H9 (cell line): ENCODE data around the gene SCAMP3. TPM values are rescaled to one million over a fixed set of nuclear protein-coding genes. Genes with fewer than 3 reads are reported as not detected.

Source experiments
- DNase-seq: peaks from one replicate; pipeline ENCODE4 v3.0.0-alpha.2; 2017
- H2AFZ ChIP-seq: one replicate; pipeline ENCODE4 v1.6.1; 2013; ENCODE audit warnings: mild to moderate bottlenecking, low read length, control low read depth, moderate library complexity
- H2AK5ac ChIP-seq: 2 replicates; pipeline ENCODE4 v1.6.1; 2013; ENCODE audit warnings: low read length, control low read depth, mixed read lengths; ENCODE audit not compliant: insufficient read length
- H2BK120ac ChIP-seq: one replicate; pipeline ENCODE4 v1.6.1; 2013; ENCODE audit warnings: low read depth, mild to moderate bottlenecking, low read length, control low read depth, inconsistent platforms; ENCODE audit not compliant: poor library complexity, severe bottlenecking
- H2BK12ac ChIP-seq: 2 replicates; pipeline ENCODE4 v1.6.1; 2013; ENCODE audit warnings: low read length, control low read depth, mixed read lengths, low read depth; ENCODE audit not compliant: insufficient read length
- H2BK15ac ChIP-seq: 2 replicates; pipeline ENCODE4 v1.6.1; 2013; ENCODE audit warnings: low read depth, low read length, control low read depth
- H2BK20ac ChIP-seq: one replicate; pipeline ENCODE4 v1.6.1; 2013; ENCODE audit warnings: low read depth, mild to moderate bottlenecking, low read length, control low read depth, inconsistent platforms; ENCODE audit not compliant: poor library complexity, severe bottlenecking
- H2BK5ac ChIP-seq: 2 replicates; pipeline ENCODE4 v1.6.1; 2013; ENCODE audit warnings: low read length, control low read depth, mixed read lengths; ENCODE audit not compliant: insufficient read length
- H3K14ac ChIP-seq: 2 replicates; pipeline ENCODE4 v1.6.1; 2013; ENCODE audit warnings: low read length, control low read depth; ENCODE audit not compliant: insufficient read depth
- H3K18ac ChIP-seq: 2 replicates; pipeline ENCODE4 v1.6.1; 2013; ENCODE audit warnings: low read depth, mild to moderate bottlenecking, mixed read lengths, low read length, control low read depth; ENCODE audit not compliant: insufficient read length
- H3K23ac ChIP-seq: 2 replicates; pipeline ENCODE4 v1.6.1; 2013; ENCODE audit warnings: low read length, control low read depth, mixed read lengths, low read depth; ENCODE audit not compliant: insufficient read length
- H3K23me2 ChIP-seq: 2 replicates; pipeline ENCODE4 v1.6.1; 2013; ENCODE audit warnings: low read depth, mild to moderate bottlenecking, mixed read lengths, low read length, control low read depth; ENCODE audit not compliant: insufficient read length, poor library complexity, severe bottlenecking
- H3K27ac ChIP-seq: 2 replicates; pipeline ENCODE4 v1.5.1; 2013; ENCODE audit warnings: low read length, control low read depth, mixed read lengths, low read depth; ENCODE audit not compliant: insufficient read length
- H3K27me3 ChIP-seq: 2 replicates; pipeline ENCODE4 v1.6.1; 2013; ENCODE audit warnings: low read length, control low read depth, inconsistent platforms; ENCODE audit not compliant: insufficient read depth
- H3K4ac ChIP-seq: 2 replicates; pipeline ENCODE4 v1.6.1; 2013; ENCODE audit warnings: low read depth, mild to moderate bottlenecking, control low read depth, inconsistent platforms, low read length, moderate library complexity
- H3K4me1 ChIP-seq: 2 replicates; pipeline ENCODE4 v1.6.1; 2013; ENCODE audit warnings: low read length, control low read depth, inconsistent platforms; ENCODE audit not compliant: insufficient read depth
- H3K4me2 ChIP-seq: 2 replicates; pipeline ENCODE4 v1.6.1; 2013; ENCODE audit warnings: low read length, control low read depth, mixed read lengths; ENCODE audit not compliant: insufficient read length, insufficient read depth
- H3K56ac ChIP-seq: 2 replicates; pipeline ENCODE4 v1.6.1; 2013; ENCODE audit warnings: low read depth, mild to moderate bottlenecking, mixed read lengths, low read length, control low read depth; ENCODE audit not compliant: insufficient read length
- H3K79me1 ChIP-seq: 2 replicates; pipeline ENCODE4 v1.6.1; 2013; ENCODE audit warnings: low read depth, mild to moderate bottlenecking, moderate library complexity, low read length, control low read depth, inconsistent platforms; ENCODE audit not compliant: insufficient read depth, poor library complexity, severe bottlenecking
- H3K79me2 ChIP-seq: 2 replicates; pipeline ENCODE4 v1.6.1; 2013; ENCODE audit warnings: low read length, control low read depth, inconsistent platforms; ENCODE audit not compliant: insufficient read depth
- H3K9ac ChIP-seq: 2 replicates; pipeline ENCODE4 v1.6.1; 2013; ENCODE audit warnings: low read length, control low read depth, mixed read lengths; ENCODE audit not compliant: insufficient read length; ENCODE audit errors: extremely low read depth
- H3K9me3 ChIP-seq: one replicate; pipeline ENCODE4 v1.6.1; 2013; ENCODE audit warnings: low read depth, low read length, inconsistent platforms; ENCODE audit not compliant: control insufficient read depth
- H3T11ph ChIP-seq: one replicate; pipeline ENCODE4 v1.6.1; 2013; ENCODE audit warnings: mild to moderate bottlenecking, low read length, control low read depth, inconsistent platforms
- H4K20me1 ChIP-seq: one replicate; pipeline ENCODE4 v1.6.1; 2013; ENCODE audit not compliant: control insufficient read depth, insufficient read length, insufficient read depth
- H4K5ac ChIP-seq: 2 replicates; pipeline ENCODE4 v1.6.1; 2013; ENCODE audit warnings: low read depth, mild to moderate bottlenecking, mixed read lengths, low read length, control low read depth; ENCODE audit not compliant: insufficient read length
- H4K8ac ChIP-seq: replicated peaks from 2 replicates; pipeline ENCODE4 v1.6.1; 2013; ENCODE audit warnings: low read length, control low read depth, mixed read lengths, low read depth; ENCODE audit not compliant: insufficient read length
- H4K91ac ChIP-seq: 2 replicates; pipeline ENCODE4 v1.6.1; 2013; ENCODE audit warnings: low read depth, mild to moderate bottlenecking, moderate library complexity, mixed read lengths, low read length, control low read depth; ENCODE audit not compliant: insufficient read length
- H3K27ac Mint-ChIP-seq, 3 experiments: 2 replicates in 2 of 3; 3 replicates in 1 of 3; pipeline ENCODE4 v1.8.0; 2020 to 2021; ENCODE audit warnings: mixed read lengths in 3 of 3, mild to moderate bottlenecking in 1 of 3, moderate library complexity in 1 of 3
- H3K27me3 Mint-ChIP-seq: 2 replicates; pipeline ENCODE4 v1.8.0; 2021; ENCODE audit warnings: low read depth, mild to moderate bottlenecking, moderate library complexity, mixed read lengths
- H3K36me3 Mint-ChIP-seq, 3 experiments: 2 replicates in 2 of 3; 3 replicates in 1 of 3; pipeline ENCODE4 v1.8.0; 2020 to 2021; ENCODE audit warnings: low read depth in 3 of 3, mixed read lengths in 3 of 3; ENCODE audit not compliant: insufficient read depth in 1 of 3
- H3K4me1 Mint-ChIP-seq, 2 experiments: 2 replicates each; pipeline ENCODE4 v1.8.0; 2020; ENCODE audit warnings: mixed read lengths in 2 of 2
- H3K4me3 Mint-ChIP-seq, 2 experiments: 2 replicates in 1 of 2; 3 replicates in 1 of 2; pipeline ENCODE4 v1.8.0; 2020 to 2021; ENCODE audit warnings: mild to moderate bottlenecking in 2 of 2, mixed read lengths in 2 of 2, moderate library complexity in 1 of 2
- H3K9me3 Mint-ChIP-seq, 2 experiments: 2 replicates in 1 of 2; 3 replicates in 1 of 2; pipeline ENCODE4 v1.8.0; 2020; ENCODE audit warnings: mild to moderate bottlenecking in 2 of 2, mixed read lengths in 2 of 2, moderate library complexity in 1 of 2
- CTCF ChIP-seq: fragments of 200-600 bp; sonication (generic); conservative IDR thresholded peaks from 3 replicates; pipeline ENCODE4 v1.8.0; 2021; ENCODE audit warnings: antibody characterized with exemption, mild to moderate bottlenecking
- WGBS: extraction: QIAGEN DNeasy Blood & Tissue Kit; methylation state at CpG from one replicate; pipeline ENCODE4 v1.1.7; 2013; ENCODE audit warnings: missing lambda C conversion rate, low lambda C conversion rate, mixed read lengths; ENCODE audit not compliant: insufficient read length; ENCODE audit errors: extremely low coverage; 5-methylcytosine and 5-hydroxymethylcytosine counted together
- total RNA-seq: library from RNA; stranded (reverse); gene quantifications from 2 replicates; pipeline ENCODE4 v1.2.1, GENCODE V29; 2021

SCAMP3 gene
- total RNA-seq, 1 experiment from 2014 or later: 52.5 TPM

DNA sequence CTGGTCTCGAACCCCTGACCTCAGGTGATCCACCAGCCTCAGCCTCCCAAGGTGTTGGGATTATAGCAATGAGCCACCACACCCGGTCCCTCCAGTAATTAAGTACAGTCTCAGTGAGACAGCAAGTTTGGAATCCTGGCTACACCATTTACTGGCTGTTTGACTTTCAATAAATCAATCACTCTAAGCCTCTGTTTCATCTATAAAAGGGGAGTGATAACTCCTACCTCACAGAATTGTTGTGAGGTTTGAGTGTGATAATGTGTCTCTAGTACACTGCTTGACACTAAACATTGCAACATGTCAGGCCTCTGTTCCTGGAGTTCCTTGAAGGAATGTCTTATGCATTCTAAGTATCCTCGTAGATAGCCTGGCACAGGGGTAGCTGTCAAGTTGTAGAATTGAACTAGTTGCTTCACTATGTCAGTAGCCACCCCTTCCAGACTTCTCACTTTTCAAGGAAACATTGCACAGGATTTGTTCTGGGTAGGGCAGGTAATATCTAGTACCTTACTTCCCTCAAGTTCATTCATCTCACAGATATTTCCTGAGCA lies 19.3 kb downstream of the SCAMP3 start:
- no peaks in the 10 kb centered on the region for H3K79me2 ChIP-seq
- Mint-ChIP-seq H3K27ac (no peak overlapping the region), H3K36me3 (peaks cover 4 to 24% (median 24%) of the 10 kb centered on the region in 3 experiments), H3K9me3 (peaks cover 0 to 3% of the 10 kb centered on the region in 2 experiments; a peak in 1 of 5 replicates), H3K4me3 (peak overlapping the region; percentile 81 to 84; a peak in 4 of 5 replicates), H3K27me3 (peaks cover 39% of the 10 kb centered on the region), H3K4me1 (peaks cover 28 to 34% of the 10 kb centered on the region in 2 experiments)
- H3K23ac ChIP-seq: no peak overlapping the region
- no peak overlapping the region for H3K4ac ChIP-seq
- no peak overlapping the region for H2BK15ac ChIP-seq
- H4K91ac ChIP-seq: no peak overlapping the region
- no peaks in the 10 kb centered on the region for H3K4me1 ChIP-seq
- H2AFZ ChIP-seq: no peak overlapping the region
- H3K23me2 ChIP-seq: peaks cover 9% of the 10 kb centered on the region
- no peak overlapping the region for H2BK5ac ChIP-seq
- no peak overlapping the region for H4K8ac ChIP-seq
- peak overlapping the region; percentile 60 for H3K4me2 ChIP-seq
- no peak for TF ChIP-seq CTCF
- H3K27me3 ChIP-seq: no peaks in the 10 kb centered on the region; the same call in 1 of the 2 replicates
- H2AK5ac ChIP-seq: no peak overlapping the region
- H4K20me1 ChIP-seq: no peaks in the 10 kb centered on the region
- no peak overlapping the region for H2BK12ac ChIP-seq
- no peaks in the 10 kb centered on the region for H3K9me3 ChIP-seq
- no peak overlapping the region for H3K18ac ChIP-seq
- no peak for DNase-seq
- WGBS: no CpG with 5 or more reads among the region's 3 CpGs
- no peaks in the 10 kb centered on the region for H3K79me1 ChIP-seq
- no peak overlapping the region for H4K5ac ChIP-seq
- no peak overlapping the region for H2BK120ac ChIP-seq
- H2BK20ac ChIP-seq: no peak overlapping the region
- H3K56ac ChIP-seq: no peak overlapping the region
- H3K9ac ChIP-seq: peak overlapping the region; percentile 56
- no peak overlapping the region for H3K27ac ChIP-seq
- H3K14ac ChIP-seq: no peak overlapping the region
- no peak overlapping the region for H3T11ph ChIP-seq
